ENCODE results near the gene RIF1.

The RIF1 gene

GRCh38 chr2:151478011-151478410, 68.3 kb downstream of the RIF1 start (continued):
- TF ChIP-seq ZBTB20 (tag by site-specific recombination; IDR thresholded peaks at IDR 0.05) = no peak
- no peak for TF ChIP-seq KLF1 (tag by site-specific recombination; IDR thresholded peaks at IDR 0.05)
- no peak for TF ChIP-seq KLF9 (tag by site-specific recombination; IDR thresholded peaks at IDR 0.05; ENCODE audit: low read depth)

- ChIA-PET CTCF (no interaction called here), POLR2A (no interaction called here)
- Histone ChIP-seq H3K36me3 (ENCODE audit: control insufficient read depth in 2 of 2, insufficient read depth in 1 of 2, low read length in 2 of 2) (peaks cover 5 to 72% of the 10 kb centered on the region in 2 experiments), H3K9me3 (ENCODE audit: control insufficient read depth, insufficient read depth, low read depth, low read length) (no peaks in the 10 kb centered on the region), H3K4me3 (ENCODE audit: low read depth, low read length) (no peak overlapping the region), H3K4me1 (ENCODE audit: control insufficient read depth, insufficient read depth, low read length) (no peaks in the 10 kb centered on the region), H3K27ac (ENCODE audit: extremely low read depth, low read depth, low read length) (no peak overlapping the region)
- no peak for TF ChIP-seq ZNF416 (tag by site-specific recombination; IDR thresholded peaks at IDR 0.05)
- no peak for TF ChIP-seq ZNF768 (tag by site-specific recombination; IDR thresholded peaks at IDR 0.05)
- TF ChIP-seq ZSCAN30 (tag by site-specific recombination; IDR thresholded peaks at IDR 0.05) = no peak
- TF ChIP-seq, protein P1, sequence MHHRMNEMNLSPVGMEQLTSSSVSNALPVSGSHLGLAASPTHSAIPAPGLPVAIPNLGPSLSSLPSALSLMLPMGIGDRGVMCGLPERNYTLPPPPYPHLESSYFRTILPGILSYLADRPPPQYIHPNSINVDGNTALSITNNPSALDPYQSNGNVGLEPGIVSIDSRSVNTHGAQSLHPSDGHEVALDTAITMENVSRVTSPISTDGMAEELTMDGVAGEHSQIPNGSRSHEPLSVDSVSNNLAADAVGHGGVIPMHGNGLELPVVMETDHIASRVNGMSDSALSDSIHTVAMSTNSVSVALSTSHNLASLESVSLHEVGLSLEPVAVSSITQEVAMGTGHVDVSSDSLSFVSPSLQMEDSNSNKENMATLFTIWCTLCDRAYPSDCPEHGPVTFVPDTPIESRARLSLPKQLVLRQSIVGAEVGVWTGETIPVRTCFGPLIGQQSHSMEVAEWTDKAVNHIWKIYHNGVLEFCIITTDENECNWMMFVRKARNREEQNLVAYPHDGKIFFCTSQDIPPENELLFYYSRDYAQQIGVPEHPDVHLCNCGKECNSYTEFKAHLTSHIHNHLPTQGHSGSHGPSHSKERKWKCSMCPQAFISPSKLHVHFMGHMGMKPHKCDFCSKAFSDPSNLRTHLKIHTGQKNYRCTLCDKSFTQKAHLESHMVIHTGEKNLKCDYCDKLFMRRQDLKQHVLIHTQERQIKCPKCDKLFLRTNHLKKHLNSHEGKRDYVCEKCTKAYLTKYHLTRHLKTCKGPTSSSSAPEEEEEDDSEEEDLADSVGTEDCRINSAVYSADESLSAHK (tag by site-specific recombination; IDR thresholded peaks at IDR 0.05) = no peak
- TF ChIP-seq ZNF660 (tag by site-specific recombination; IDR thresholded peaks at IDR 0.05) = no peak
- TF ChIP-seq, protein P2, sequence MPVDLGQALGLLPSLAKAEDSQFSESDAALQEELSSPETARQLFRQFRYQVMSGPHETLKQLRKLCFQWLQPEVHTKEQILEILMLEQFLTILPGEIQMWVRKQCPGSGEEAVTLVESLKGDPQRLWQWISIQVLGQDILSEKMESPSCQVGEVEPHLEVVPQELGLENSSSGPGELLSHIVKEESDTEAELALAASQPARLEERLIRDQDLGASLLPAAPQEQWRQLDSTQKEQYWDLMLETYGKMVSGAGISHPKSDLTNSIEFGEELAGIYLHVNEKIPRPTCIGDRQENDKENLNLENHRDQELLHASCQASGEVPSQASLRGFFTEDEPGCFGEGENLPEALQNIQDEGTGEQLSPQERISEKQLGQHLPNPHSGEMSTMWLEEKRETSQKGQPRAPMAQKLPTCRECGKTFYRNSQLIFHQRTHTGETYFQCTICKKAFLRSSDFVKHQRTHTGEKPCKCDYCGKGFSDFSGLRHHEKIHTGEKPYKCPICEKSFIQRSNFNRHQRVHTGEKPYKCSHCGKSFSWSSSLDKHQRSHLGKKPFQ (tag by site-specific recombination; IDR thresholded peaks at IDR 0.05) = no peak
- TF ChIP-seq ZIC2 (tag by site-specific recombination; IDR thresholded peaks at IDR 0.05) = no peak
Measured at GRCh38 chr2:151481744-151482143, 72.0 kb downstream of the RIF1 start.

DNA sequence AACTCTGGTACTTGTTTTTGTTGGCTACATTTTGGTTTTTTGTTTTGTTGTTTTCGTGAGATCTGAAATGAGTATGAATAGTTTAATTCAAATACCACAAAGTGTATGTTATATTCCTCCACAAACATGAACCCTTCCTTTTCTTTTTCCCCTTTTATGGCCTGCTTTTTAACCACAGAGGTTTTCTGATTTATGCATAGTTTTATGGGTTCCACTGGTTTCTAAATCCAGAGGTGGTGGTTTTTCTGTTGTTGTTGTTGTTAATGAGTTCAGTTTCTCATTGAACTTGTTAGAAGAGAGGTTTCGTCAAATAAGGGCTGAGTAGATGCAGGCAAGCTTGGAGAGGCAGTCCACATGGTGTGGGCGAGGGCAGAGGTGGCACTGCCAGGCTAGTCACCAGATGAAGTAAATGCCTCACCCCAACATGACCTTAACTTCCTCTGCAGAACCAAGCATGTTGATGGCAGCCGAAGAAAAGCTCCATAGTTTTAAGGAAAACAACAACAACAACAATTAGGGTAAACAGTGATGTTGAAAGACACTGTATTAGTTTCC, 72.5 kb downstream of the RIF1 start:
- no peak for TF ChIP-seq ZBTB44 (tag by site-specific recombination; IDR thresholded peaks at IDR 0.05)
- TF ChIP-seq ZNF768 (tag by site-specific recombination; IDR thresholded peaks at IDR 0.05) = no peak
- H3K9me3 ChIP-seq (ENCODE audit: control insufficient read depth, insufficient read depth, low read depth, low read length) = no peaks in the 10 kb centered on the region
- no peak overlapping the region for H3K27ac ChIP-seq (ENCODE audit: extremely low read depth, low read depth, low read length)
- POLR2A ChIA-PET = no interaction called here
- peaks cover 2 to 68% of the 10 kb centered on the region in 2 experiments for H3K36me3 ChIP-seq (ENCODE audit: control insufficient read depth in 2 of 2, insufficient read depth in 1 of 2, low read length in 2 of 2)
- CTCF ChIA-PET = no interaction called here
- no peaks in the 10 kb centered on the region for H3K4me1 ChIP-seq (ENCODE audit: control insufficient read depth, insufficient read depth, low read length)
- no peak overlapping the region for H3K4me3 ChIP-seq (ENCODE audit: low read depth, low read length)

- Histone ChIP-seq H3K4me3 (ENCODE audit: low read depth, low read length) (no peak overlapping the region), H3K4me1 (ENCODE audit: control insufficient read depth, insufficient read depth, low read length) (no peaks in the 10 kb centered on the region), H3K27ac (ENCODE audit: extremely low read depth, low read depth, low read length) (no peak overlapping the region), H3K9me3 (ENCODE audit: control insufficient read depth, insufficient read depth, low read depth, low read length) (no peaks in the 10 kb centered on the region), H3K36me3 (ENCODE audit: control insufficient read depth in 2 of 2, insufficient read depth in 1 of 2, low read length in 2 of 2) (peaks cover 0 to 64% of the 10 kb centered on the region in 2 experiments)
- ChIA-PET CTCF (no interaction called here), POLR2A (no interaction called here)
- TF ChIP-seq ZNF837 (tag by site-specific recombination; IDR thresholded peaks at IDR 0.05) (no peak), ZNF426 (tag by site-specific recombination; IDR thresholded peaks at IDR 0.05) (no peak), ZNF394 (tag by site-specific recombination; IDR thresholded peaks at IDR 0.05; ENCODE audit: borderline replicate concordance) (no peak), GLIS2 (tag by site-specific recombination; IDR thresholded peaks at IDR 0.05) (no peak), GLI4 (tag by site-specific recombination; IDR thresholded peaks at IDR 0.05) (no peak), RBAK (tag by site-specific recombination; IDR thresholded peaks at IDR 0.05) (no peak), ZNF514 (tag by site-specific recombination; IDR thresholded peaks at IDR 0.05) (no peak)
- TF ChIP-seq, protein P3, sequence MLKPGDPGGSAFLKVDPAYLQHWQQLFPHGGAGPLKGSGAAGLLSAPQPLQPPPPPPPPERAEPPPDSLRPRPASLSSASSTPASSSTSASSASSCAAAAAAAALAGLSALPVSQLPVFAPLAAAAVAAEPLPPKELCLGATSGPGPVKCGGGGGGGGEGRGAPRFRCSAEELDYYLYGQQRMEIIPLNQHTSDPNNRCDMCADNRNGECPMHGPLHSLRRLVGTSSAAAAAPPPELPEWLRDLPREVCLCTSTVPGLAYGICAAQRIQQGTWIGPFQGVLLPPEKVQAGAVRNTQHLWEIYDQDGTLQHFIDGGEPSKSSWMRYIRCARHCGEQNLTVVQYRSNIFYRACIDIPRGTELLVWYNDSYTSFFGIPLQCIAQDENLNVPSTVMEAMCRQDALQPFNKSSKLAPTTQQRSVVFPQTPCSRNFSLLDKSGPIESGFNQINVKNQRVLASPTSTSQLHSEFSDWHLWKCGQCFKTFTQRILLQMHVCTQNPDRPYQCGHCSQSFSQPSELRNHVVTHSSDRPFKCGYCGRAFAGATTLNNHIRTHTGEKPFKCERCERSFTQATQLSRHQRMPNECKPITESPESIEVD (tag by site-specific recombination; IDR thresholded peaks at IDR 0.05) = no peak
- TF ChIP-seq, protein P4, sequence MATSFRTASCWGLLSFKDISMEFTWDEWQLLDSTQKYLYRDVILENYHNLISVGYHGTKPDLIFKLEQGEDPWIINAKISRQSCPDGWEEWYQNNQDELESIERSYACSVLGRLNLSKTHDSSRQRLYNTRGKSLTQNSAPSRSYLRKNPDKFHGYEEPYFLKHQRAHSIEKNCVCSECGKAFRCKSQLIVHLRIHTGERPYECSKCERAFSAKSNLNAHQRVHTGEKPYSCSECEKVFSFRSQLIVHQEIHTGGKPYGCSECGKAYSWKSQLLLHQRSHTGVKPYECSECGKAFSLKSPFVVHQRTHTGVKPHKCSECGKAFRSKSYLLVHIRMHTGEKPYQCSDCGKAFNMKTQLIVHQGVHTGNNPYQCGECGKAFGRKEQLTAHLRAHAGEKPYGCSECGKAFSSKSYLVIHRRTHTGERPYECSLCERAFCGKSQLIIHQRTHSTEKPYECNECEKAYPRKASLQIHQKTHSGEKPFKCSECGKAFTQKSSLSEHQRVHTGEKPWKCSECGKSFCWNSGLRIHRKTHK (tag by site-specific recombination; IDR thresholded peaks at IDR 0.05) = no peak
- TF ChIP-seq, protein P5, sequence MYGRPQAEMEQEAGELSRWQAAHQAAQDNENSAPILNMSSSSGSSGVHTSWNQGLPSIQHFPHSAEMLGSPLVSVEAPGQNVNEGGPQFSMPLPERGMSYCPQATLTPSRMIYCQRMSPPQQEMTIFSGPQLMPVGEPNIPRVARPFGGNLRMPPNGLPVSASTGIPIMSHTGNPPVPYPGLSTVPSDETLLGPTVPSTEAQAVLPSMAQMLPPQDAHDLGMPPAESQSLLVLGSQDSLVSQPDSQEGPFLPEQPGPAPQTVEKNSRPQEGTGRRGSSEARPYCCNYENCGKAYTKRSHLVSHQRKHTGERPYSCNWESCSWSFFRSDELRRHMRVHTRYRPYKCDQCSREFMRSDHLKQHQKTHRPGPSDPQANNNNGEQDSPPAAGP (tag by site-specific recombination; IDR thresholded peaks at IDR 0.05) = no peak
Measured at GRCh38 chr2:151483546-151483945, 73.8 kb downstream of the RIF1 start.

All from HEK293 (cell line).